ENCODE measurements around the gene KLF1. TPM values are rescaled to one million over a fixed set of nuclear protein-coding genes. Genes with fewer than 3 reads are reported as not detected.

The KLF1 gene
- 0.06 TPM in 1 of 2 replicates, not detected in the other for total RNA-seq

DNA sequence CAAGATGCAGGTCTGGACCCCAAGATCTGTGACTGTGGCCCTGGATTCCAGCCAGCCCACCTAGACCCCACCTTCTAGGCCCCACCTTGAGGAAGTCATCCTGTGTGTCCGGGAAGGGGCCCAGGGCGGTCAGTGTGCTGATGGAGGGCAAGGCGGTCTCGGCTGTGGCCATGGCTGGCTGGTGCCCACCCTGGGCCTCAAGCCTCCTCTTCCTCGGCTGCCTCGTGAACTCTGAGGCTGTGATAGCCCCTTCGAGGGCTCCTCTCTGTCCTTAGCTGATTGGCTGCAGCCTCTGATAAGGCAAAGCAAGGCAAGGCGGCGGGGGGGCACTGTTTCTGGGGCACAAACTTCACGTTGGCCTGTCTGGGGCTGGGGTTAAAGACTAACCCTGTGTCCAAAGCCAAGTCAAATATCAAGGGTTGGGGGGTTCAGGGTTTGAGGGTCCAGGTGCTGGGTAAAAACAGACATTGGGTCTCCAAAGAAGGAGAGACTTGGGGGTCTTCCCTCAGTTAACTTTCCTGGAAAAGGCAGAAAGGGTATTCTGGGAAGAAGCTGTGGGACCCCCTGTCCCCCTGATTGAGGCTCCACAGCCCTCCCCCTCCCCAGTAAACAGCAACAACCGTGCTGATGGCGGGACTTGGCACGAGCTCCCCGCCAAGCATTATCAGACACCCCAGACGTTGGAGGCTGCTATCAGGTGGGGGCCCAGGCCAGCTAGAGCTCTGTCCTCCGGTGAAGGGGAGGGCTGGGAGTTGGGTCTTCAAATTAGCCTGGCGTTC is at the start of gene KLF1:
Gene KLF1 (minus strand): TSS at position 233 of the 779 bp plus-strand sequence. CDS start 61 bp downstream, at position 172.

DNA sequence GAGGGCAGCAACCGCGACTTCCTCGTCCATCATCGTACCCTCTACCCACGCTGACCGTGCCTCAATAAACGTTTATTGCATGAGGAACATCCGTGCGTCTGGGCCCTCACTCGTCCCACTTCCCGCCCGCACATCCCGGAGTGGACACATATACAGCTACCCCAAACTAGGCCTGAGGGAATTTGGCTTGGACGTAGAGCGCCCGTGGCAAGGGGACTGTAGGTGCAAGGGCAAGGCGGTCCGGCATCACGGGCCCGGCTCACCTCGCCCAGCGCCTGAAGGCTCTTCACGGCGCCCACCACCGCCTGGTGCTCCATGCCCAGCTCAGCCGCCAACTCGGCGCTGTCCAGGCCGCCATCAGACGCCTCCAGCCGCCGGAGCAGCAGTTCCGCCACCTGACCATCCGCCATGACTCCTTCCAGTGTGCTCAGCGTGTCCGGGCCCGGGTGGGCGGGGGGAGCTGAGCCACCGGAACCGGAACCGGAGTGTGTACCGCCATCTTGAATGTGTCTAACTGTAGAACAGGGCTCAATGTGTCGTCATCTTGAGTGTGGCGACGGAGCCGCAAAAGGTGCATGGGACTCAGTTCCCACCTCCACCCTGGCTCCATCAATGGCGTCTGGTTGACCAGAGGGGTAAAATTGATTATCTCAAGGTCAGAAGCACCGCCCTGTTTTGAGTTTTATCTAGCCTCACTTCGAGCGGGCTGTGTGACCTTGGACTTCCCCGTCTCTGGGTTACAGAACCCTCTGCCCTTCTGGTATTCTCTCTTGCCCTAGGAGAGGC is 46.5 kb upstream of the KLF1 start, which contains the start of gene FARSA:
Gene FARSA (minus strand): TSS at position 425 of the 786 bp plus-strand sequence. CDS start 15 bp downstream, at position 410.

DNA sequence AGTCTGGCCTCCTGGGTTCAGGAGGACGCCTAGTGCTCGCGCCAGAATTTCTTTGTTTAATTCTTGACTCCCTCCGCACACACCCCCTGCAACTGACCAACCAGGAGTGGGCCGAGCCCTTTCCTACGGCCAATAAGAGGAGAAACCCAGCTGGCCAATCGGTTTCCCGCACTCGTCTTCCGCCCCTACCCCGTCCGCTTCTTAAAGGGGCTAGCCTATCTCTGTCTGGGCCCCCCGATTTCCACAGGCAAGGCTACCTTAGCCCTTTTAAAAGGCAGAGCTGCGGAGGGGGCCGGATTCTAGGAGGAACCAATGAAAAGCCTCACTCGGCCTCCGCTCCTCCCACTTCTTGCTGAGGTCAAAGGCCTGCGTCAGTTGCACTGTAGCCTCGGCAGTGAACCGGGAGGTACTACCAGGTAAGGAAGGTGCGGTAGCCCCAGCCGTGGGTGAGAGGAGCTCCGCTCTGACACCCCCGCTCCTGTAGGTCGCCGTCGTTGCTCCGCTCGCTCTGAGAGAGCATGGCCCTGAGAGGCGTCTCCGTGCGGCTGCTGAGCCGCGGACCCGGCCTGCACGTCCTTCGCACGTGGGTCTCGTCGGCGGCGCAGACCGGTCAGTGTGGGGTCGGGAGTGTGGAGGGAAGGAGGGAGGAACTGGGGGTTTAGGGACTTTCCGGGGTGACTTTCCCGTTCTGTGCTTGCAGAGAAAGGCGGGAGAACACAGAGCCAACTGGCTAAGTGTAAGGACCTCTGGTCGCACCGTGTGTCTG is 4.0 kb upstream of the KLF1 start, which contains the start of gene GCDH:
Gene GCDH (plus strand): TSS at position 374 of the 766 bp plus-strand sequence. CDS start 145 bp downstream, at position 519.

DNA sequence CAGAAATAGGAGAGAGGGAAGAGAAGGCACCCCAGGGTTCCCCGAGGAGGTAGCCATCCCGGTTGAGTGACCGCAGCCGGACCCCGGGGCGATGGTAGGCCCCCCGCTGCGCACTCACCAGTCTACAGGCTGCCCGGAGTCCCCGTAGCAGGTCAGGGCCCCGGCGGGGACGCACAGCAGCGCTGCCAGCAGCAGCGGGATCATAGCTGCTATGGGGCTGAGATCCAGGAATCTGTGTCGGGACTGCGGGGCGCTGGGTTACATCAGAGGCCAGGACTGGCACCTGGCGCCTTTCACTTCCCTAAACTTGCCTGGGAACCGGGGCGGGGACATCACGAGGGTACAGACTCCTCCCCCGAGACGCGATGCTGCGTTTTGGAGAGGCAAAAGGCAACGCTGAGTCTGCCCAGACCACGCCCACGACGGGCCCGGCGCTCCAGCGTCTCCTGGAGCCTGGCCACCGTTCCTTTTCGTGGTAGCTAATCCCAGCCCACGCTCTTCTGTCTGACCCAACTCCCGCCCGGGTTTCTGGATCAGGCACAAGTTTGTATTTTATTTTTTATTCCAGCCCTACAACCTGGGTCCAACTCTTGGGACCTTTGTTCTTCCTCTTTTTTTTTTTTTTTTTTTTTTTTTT is 5.7 kb downstream of the KLF1 start, which contains the start of gene DNASE2:
Gene DNASE2 (minus strand): TSS at position 278 of the 637 bp plus-strand sequence. CDS start 74 bp downstream, at position 204.

DNA sequence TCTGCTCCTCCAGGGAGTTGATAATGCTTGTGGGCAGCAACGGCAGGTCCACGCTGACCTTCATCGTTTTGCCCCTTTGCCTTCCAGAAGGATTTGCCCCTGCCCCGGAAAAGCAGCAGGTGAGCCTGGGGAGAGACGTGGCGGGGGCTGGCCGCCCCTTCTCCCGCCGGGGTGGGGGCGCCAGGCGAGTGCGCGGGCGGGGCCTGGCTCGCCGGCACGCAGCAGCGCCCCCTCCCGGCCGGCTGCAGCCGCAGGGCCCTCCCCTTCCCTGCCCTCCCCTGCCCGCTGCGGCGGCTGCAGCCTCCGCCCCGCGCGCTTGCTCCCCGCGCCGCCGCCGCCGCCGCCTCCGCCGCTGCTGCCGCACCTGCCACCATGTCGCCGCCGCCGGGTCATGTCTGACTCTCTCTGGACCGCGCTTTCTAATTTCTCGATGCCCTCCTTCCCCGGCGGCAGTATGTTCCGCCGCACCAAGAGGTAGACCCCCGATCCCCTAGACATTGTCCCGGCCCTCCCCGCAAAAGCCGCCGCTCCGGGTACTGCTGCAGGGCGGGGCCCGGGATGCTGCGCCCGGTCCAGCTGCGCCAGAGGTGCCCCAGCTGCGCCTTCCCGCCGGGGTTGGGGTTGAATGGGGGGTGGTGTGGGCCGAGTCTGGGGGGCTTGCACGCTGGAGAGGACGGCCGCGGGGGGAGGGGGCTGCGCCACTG is 48.7 kb downstream of the KLF1 start, which contains the start of gene MAST1:
Gene MAST1 (plus strand): TSS at position 334 of the 704 bp plus-strand sequence. CDS start 58 bp downstream, at position 392.

DNA sequence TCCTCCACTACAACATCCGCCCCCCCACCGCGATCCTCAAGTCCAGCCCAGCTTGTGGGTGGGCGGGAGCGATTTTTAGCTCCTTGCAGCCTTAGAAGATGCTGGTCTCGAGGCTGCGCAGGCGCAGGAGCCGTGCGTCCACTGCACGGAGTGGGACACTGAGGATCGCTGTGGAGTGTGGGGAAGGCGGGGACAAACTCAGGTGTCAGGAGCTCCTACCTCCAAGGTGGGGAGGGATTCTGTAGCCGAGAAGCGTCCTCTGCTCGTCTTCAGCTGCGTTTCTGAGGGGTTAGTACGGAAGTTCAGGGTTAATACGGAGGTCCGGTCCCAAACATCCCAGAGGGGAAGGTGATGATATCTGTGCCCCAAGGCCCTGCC is 52.4 kb downstream of the KLF1 start, which contains the start of gene RTBDN:
Gene RTBDN (minus strand): TSS at position 14 of the 378 bp plus-strand sequence. CDS start 4,600 bp downstream, outside the sequence.

Other genes starting within 250 kb of the KLF1 start
- gene MAN2B1, start 220.5 kb downstream of the KLF1 start, total RNA-seq, result 31.2 and 64.0 TPM in 2 replicates
- gene WDR83, start 220.4 kb downstream of the KLF1 start, total RNA-seq, result 10.0 and 12.6 TPM in 2 replicates
- 49.7 and 50.5 TPM in 2 replicates for gene DHPS, start 205.3 kb downstream of the KLF1 start, total RNA-seq
- gene GNG14, start 199.2 kb downstream of the KLF1 start, total RNA-seq, result not detected in 2 replicates
- gene FBXW9, start 190.6 kb downstream of the KLF1 start, total RNA-seq, result 4.4 and 5.5 TPM in 2 replicates
- 20.9 and 53.7 TPM in 2 replicates for gene TNPO2, start 163.3 kb downstream of the KLF1 start, total RNA-seq
- gene TRIR, start 152.5 kb downstream of the KLF1 start, total RNA-seq, result 142 and 167 TPM in 2 replicates
- gene GET3, start 149.7 kb downstream of the KLF1 start, total RNA-seq, result 66.6 and 79.8 TPM in 2 replicates
- not detected in 2 replicates for gene BEST2, start 135.4 kb downstream of the KLF1 start, total RNA-seq
- 7.4 and 19.0 TPM in 2 replicates for gene HOOK2, start 111.6 kb downstream of the KLF1 start, total RNA-seq
- 36.8 and 49.2 TPM in 2 replicates for gene JUNB, start 95.7 kb downstream of the KLF1 start, total RNA-seq
- 164 and 210 TPM in 2 replicates for gene PRDX2, start 85.4 kb downstream of the KLF1 start, total RNA-seq
- gene THSD8, start 85.1 kb downstream of the KLF1 start, total RNA-seq, result not detected in 2 replicates
- gene RNASEH2A, start 80.6 kb downstream of the KLF1 start, total RNA-seq, result 19.6 and 25.7 TPM in 2 replicates
- not detected in 2 replicates for gene RTBDN, start 52.6 kb downstream of the KLF1 start, total RNA-seq
- 0.16 and 1.0 TPM in 2 replicates for gene MAST1, start 48.7 kb downstream of the KLF1 start, total RNA-seq
- 15.4 and 19.4 TPM in 2 replicates for gene DNASE2, start 5.8 kb downstream of the KLF1 start, total RNA-seq
- 16.0 and 21.7 TPM in 2 replicates for gene GCDH, start 4.0 kb upstream of the KLF1 start, total RNA-seq
- gene SYCE2, start 32.1 kb upstream of the KLF1 start, total RNA-seq, result 0.44 and 0.49 TPM in 2 replicates
- 44.8 and 67.8 TPM in 2 replicates for gene FARSA, start 46.5 kb upstream of the KLF1 start, total RNA-seq
- 1,348 and 1,646 TPM in 2 replicates for gene CALR, start 51.4 kb upstream of the KLF1 start, total RNA-seq
- gene RAD23A, start 58.7 kb upstream of the KLF1 start, total RNA-seq, result 51.8 and 102 TPM in 2 replicates
- gene GADD45GIP1, start 70.0 kb upstream of the KLF1 start, total RNA-seq, result 20.0 and 20.4 TPM in 2 replicates
- under 0.01 and 0.06 TPM in 2 replicates for gene DAND5, start 82.4 kb upstream of the KLF1 start, total RNA-seq
- 2.1 and 13.0 TPM in 2 replicates for gene NFIX, start 108.3 kb upstream of the KLF1 start, total RNA-seq
- 23.5 and 32.2 TPM in 2 replicates for gene LYL1, start 215.7 kb upstream of the KLF1 start, total RNA-seq
- 22.3 and 40.7 TPM in 2 replicates for gene TRMT1, start 229.5 kb upstream of the KLF1 start, total RNA-seq
- 39.0 and 57.4 TPM in 2 replicates for gene NACC1, start 231.1 kb upstream of the KLF1 start, total RNA-seq